Mammary epithelial cell (primary cell): ENCODE measurements around the gene CLMP.

Source experiments
- EZH2 ChIP-seq: IDR thresholded peaks from 2 replicates; pipeline ENCODE4 v1.6.1; 2012; ENCODE audit warnings: low read length, inconsistent platforms, borderline replicate concordance
- TF ChIP-seq, protein P1 (sequence below), 2 donors: IDR thresholded peaks in 1 of 2; conservative IDR thresholded peaks in 1 of 2; 2 replicates each; pipeline ENCODE4 v1.5.1; 2011 to 2012; ENCODE audit warnings: inconsistent platforms in 2 of 2, low read length in 2 of 2, mild to moderate bottlenecking in 2 of 2, control low read depth in 1 of 2, low read depth in 1 of 2; ENCODE audit not compliant: insufficient read depth in 1 of 2; ENCODE audit errors: extremely low read depth in 1 of 2

DNA sequence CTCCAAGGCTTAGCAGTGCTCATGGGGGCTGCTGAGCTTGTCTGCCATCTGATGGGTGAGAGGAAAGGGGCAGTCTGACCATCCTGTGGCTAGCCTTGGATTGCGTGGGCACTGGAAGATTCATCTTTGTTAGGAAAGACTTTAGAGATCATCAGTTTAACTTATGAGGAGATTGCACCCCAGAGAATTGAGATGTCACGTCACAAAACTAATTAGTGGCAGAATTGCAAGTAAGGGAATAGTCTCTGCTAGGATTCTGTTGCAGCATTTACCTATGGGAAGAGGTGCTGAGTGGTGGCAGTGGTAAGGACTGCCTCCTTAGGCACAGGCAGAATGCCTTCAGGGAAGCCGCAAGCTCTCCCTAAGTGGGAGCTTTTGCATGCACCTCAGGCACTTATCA lies 90.4 kb downstream of the CLMP start:
- TF ChIP-seq, protein P1, sequence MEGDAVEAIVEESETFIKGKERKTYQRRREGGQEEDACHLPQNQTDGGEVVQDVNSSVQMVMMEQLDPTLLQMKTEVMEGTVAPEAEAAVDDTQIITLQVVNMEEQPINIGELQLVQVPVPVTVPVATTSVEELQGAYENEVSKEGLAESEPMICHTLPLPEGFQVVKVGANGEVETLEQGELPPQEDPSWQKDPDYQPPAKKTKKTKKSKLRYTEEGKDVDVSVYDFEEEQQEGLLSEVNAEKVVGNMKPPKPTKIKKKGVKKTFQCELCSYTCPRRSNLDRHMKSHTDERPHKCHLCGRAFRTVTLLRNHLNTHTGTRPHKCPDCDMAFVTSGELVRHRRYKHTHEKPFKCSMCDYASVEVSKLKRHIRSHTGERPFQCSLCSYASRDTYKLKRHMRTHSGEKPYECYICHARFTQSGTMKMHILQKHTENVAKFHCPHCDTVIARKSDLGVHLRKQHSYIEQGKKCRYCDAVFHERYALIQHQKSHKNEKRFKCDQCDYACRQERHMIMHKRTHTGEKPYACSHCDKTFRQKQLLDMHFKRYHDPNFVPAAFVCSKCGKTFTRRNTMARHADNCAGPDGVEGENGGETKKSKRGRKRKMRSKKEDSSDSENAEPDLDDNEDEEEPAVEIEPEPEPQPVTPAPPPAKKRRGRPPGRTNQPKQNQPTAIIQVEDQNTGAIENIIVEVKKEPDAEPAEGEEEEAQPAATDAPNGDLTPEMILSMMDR (conservative IDR thresholded peaks at IDR 0.05 in 1 of 2, IDR thresholded peaks at IDR 0.05 in 1 of 2; ENCODE audit: extremely low read depth in 1 of 2, insufficient read depth in 1 of 2, low read depth in 1 of 2, low read length in 2 of 2): no peak
- TF ChIP-seq EZH2: no peak
